Measurements from ENCODE around the gene THEM4. TPM values are rescaled to one million over a fixed set of nuclear protein-coding genes. Genes with fewer than 3 reads are reported as not detected.
"Not testable (repeated sequence)": the region's sequence is repeated elsewhere in the genome, so short reads cannot be mapped to it uniquely, and the experiment has no call there.

Gene THEM4
- total RNA-seq, 2 donors from 2014 or later: 14.7 to 17.6 TPM

DNA sequence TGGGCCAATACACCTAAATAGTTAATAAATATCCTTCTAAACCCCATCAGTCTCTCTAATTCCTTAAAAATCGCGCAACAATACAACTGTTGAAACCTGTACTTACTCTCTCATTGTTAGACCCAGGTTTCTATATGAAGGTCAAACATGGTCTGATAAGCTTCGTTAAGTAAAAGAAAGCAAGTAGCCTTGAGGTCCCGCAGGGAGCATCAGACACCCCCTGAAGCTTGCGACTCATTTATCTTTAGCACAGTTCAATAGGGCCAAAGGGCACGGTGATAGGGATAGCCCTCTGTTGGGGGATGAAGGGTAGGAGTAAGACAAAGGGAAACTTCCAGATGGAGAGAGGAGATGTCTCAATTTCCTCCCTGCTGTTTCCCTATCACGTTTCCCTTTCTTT is 27.3 kb upstream of the THEM4 start:
- no peak for DNase-seq
- ATAC-seq: no peak
- intact Hi-C loops (cut with DNase I): no loop called here

DNA sequence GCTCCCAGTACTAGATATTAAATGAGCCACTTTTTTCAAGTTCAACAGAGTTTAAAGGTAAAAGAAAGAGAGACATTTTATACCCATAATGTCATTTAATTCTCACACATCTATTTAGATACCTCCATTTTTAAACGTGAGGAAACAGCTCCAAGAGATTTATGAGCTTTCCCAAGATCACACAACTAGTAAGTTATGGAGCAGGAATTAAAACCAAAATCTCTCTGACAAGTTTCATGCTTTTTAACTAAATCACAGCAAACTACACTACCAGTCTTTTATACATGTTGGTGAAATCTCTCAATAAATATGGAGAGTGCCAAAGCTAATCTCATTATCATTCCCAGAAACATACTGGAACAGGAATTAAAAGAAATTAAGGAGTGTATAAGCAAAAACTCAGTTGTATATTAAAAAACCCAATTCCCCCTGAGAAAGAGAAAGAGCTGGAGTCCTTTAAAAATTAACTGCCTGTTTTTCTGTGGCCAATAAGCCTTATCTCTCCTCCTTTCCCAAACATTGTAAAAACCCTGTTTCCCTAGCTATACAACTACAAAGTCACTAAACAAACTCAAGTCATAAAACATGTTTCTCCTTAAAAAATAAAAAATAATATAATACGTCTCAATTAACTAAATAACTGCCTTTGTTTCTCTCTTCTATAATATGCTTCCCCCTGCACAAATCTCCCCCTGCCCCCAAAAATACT is 26.7 kb upstream of the THEM4 start:
- intact Hi-C loops (cut with DNase I): loop anchor here in 1 of 2 donors (2.0 kb wide), 1 partner anchor 61 kb away; no protein-coding TSS in a partner anchor
- no peak for ATAC-seq

DNA sequence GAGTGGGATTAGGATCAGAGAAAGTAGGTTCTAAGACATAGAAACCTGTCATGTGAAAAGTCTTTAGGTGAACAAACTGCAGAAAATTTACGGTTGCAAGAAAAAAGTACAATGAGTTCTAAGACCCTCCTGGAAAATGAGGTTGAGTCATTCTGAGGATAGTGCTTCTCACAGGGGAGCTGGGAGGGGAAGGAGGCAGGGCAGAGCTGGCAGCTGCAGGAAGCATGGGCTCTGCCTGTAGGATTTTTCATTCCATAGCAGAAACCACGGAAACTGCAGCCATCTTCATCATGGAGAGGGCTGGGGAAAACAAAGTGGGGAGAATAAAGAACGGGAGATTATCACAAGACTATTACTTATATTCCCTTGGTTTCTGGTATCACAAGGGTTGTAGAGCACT is 25.8 kb upstream of the THEM4 start:
- peak in 1 of 2 donors; percentile 46 for ATAC-seq
- intact Hi-C loops (cut with DNase I): loop anchor here in 1 of 2 donors (2.0 kb wide), 1 partner anchor 62 kb away; no protein-coding TSS in a partner anchor
- DNase-seq: no peak

More for the DNA sequence above, 26.7 kb upstream of the THEM4 start:
- DNase-seq: no peak

DNA sequence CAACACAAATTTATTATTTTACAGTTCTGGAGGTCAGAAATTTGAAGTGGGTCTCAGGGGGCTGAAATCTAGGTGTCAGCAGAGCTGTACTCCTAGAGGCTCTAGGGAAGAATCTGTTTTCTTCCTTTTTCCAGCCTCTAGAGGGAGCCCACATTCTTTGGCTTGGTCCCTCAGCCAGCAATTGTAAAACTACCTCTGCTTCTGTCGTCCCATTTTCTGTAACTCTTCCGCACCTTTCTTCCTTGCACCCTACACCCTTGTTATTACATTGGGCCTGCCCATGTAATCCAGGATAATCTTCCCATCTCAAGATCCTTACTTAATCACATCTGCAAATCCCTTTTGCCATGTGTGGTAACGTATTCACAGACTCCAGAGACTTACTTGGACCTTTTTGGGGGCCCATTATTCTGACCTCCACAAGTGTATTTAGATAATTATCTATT is 24.8 kb upstream of the THEM4 start:
- intact Hi-C loops (cut with DNase I): loop anchor here (2.0 to 5.0 kb wide), 2 partner anchors 63 kb away; no protein-coding TSS in a partner anchor
- ATAC-seq (peak; percentile 85 to 95), DNase-seq (no peak)

DNA sequence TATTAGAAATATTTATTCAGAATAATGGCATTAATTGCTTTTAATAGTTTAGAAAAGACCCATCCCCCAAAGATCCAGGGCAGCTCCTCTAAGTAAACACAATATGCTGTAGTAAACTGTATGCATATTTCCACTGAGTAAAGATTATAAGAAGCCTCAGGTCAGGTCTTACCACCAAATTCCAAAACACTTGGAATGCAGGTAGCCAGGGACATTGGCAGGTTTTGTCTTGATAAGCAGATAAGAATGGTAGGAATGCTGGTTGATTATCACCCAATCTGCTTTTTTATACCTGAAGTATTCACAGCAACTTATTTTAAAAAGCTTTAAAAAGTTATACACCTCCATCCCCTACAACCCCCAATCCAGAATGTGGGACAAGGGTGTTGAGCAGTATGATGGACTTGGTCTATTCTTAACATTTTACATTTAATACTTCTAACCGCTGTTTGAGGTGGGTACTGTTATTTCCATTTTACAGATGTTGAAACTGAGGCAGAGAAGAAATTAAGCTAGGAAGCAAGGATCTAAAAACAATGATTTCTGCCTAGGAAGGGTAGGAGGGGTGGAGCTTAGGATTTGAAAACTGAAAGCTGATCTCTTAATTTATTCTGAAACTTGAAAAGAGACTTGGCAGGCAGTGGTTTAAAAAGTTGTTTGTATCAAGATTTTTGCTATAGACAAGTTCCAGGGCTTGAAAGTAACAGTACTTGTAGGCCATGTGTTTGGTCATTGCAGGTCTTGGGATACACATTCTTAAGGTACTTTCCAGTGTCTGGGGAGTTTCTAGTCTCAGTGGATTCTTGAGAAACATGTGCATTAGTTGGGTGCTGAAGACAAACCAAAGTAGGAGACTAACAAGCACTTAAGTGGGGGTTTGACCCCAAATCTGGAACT is 15.6 kb upstream of the THEM4 start:
- DNase-seq (no peak), ATAC-seq (no peak)
- intact Hi-C loops (cut with DNase I): no loop called here

DNA sequence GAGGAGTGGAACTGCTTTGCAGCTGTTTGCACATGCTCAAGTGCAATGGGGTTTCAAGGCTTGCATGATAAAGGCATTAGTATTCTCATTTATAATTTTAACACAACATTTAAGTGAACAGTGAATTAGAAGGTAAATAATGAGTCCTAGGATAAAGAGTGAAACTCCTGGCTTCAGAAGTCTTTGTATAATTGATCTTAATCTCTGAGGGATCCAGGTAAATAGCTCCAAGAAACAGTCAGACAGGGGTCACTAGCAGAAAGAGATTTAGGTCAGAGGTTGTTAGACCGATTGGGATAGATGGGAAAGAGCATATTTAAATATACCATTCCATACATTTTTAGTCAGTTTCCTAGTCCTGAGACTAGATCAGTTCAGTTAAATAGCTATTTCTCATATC is 14.1 kb upstream of the THEM4 start:
- intact Hi-C loops (cut with DNase I): no loop called here

DNA sequence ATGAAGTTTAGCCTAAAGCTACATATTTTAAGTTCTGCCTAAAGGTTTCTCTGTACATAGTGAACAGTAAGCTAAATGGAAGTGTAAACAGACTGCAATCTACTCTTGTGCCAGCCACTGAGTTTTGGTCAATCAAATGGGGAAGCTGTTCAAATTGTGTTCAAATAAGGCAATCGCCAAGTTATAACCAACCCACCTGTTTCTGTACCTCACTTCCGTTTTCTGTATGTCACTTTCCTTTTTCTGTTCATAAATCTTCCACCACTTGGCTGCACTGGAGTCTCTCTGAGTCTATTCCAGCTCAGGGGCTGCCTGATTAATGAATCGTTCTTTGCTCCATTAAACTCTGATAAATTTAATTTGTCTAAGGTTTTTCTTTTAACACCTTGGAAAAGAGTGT is 10.8 kb upstream of the THEM4 start:
- ATAC-seq (no peak), DNase-seq (no peak)
- intact Hi-C loops (cut with DNase I): no loop called here

More for the DNA sequence above, 14.1 kb upstream of the THEM4 start:
- DNase-seq (no peak), ATAC-seq (no peak)

DNA sequence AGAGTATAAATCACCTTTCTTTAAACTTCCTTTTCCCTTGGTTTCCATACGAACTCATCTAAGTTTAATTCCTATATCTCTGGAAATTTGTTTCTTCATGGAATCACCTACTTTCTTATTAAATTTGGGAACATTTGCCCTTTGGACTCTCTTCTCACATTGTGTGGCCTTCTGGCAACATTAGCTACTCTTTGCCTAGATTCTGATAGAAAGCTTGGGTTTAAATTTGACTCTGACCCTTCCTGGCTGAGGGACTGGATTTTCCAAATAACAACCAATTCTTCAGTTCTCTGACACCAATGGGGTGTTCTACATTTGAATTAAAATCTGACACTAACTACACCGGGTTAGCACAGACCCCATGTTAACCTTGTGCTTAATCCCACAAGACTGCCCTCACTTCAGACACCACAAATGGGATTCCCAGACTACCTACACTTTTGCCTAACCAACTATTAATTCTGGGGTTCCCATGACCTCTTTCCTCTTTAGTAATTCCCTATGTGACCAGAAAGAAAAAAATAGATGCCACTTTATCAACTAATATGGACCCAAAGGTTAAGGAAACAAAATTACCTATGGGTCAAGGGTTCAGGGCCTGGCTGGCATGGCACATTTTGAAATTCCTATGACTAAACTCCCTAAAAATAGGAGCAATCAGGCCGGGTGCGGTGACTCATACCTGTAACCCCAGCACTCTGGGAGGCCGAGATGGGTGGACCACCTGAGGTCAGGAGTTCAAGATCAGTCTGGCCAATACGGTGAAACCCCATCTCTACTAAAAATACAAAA is 9.7 kb upstream of the THEM4 start:
- DNase-seq: no peak
- no peak for ATAC-seq
- intact Hi-C loops (cut with DNase I): no loop called here

DNA sequence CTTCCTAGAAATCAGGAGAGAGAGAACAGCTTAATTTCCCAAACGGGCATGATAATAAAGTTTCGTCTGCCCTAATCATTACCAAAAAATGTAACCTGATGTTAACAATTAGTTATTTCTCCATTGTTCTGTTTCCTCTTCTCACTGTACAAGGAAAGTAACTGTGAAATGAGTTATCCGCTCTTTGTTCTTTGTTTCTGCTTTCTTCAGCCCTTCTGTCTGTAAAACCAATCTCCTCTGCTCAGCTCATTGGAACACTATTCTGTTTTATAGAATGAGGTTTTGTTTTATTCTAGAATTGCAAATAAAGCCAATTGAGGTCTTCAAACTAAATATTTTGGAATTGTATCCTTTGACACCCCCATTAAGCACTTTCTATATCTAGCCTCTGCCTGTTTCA is 8.8 kb upstream of the THEM4 start:
- ATAC-seq: no peak
- intact Hi-C loops (cut with DNase I): no loop called here

DNA sequence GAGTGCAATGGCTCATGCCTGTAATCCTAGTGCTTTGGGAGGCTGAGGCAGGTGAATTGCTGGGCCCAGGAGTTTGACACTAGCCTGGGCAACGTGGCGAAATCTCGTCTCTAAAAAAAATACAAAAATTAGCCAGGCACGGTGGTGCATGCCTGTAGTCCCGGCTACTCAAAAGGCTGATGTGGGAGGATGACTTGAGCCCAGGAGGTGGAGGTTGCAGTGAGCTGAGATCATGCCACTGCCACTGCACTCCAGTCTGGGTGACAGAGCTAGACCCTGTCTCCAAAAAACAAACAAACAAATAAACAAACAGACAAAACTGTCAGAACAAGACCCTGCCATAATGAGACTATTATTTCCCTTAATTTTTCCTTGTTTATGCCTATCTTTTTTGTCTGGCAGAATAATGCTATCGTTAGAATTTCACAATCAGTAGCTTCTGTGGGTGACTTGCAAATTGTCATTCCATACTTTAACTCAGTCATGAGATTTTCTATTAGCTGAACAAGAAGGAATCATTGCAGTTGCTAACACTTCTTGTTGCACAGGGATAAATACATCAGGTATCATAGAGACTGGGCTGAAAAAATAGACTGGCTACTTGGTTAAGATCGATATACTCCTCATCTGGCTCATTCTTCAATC is 7.5 kb upstream of the THEM4 start:
- DNase-seq (no peak), ATAC-seq (no peak)
- intact Hi-C loops (cut with DNase I): no loop called here

More for the DNA sequence above, 8.8 kb upstream of the THEM4 start:
- no peak for DNase-seq

DNA sequence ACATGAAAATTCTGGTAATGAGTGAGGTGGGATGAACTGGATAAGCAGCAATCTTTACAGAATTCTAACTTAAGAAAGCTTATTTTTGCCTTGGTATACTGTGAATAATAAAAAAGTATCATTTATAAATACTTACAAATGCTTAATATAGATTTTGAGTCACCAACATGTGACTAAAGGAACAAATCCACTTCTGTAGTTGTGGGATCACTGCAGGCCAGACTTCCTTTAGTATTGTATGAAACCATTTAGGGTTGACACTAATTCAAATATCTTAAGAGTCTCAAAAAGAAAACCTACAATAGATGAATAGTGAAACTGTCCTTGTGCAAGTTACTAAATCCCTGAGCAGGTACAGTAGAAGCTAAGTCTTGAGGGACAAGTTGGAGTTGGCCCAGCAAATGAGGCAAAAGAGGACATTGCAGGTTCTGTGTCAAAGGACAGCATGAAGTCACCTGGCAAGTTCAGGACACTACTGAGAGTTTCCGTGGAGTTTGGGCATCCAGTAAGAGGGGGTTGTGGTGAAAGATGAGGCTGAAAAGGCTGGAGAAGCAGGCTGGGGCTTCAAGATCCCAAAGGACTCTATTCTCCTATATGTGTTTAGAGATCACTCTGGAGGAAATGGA is 5.9 kb upstream of the THEM4 start:
- no peak for ATAC-seq

DNA sequence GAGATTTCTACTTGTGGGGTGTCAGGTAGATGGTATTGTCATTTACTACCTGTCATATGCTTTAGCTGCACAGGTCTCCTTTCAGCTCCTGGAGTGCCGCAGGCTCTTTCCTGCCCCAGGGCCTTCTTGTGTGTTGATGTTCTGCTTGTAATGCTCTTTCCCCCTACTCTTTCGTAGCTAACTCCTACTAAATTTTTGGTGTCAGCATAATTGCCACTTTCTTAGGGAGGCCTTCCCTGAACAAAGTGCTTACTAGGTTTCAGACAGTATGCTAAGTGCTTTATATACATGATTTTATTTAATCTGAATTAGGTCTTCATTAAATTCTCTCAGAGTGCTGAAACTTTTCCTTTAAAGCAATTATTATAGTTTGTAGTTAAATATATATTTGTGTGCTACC is 4.8 kb upstream of the THEM4 start:
- no peak for ATAC-seq
- no peak for DNase-seq

More for the DNA sequence above, 5.9 kb upstream of the THEM4 start:
- no peak for DNase-seq
- intact Hi-C loops (cut with DNase I): no loop called here

DNA sequence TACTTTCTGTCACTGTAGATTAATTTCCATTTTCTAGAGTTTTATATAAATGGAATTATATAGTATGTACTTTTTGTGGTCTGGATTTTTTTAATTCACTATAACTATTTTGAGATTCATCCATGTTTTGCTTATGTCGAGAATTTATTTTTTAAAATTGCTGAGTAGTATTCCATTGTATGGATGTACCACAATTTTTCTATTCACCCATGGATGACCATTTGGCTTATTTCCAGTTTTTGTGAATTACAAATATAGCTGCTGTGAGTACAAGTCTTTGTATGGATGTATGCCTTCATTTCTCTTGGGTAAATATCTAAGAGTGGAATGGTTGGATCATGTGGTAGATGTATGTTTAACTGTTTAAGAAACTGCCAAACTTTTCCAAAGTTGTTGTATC is 3.7 kb upstream of the THEM4 start:
- intact Hi-C loops (cut with DNase I): no loop called here
- no peak for DNase-seq
- no peak for ATAC-seq

More for the DNA sequence above, 4.8 kb upstream of the THEM4 start:
- intact Hi-C loops (cut with DNase I): no loop called here

DNA sequence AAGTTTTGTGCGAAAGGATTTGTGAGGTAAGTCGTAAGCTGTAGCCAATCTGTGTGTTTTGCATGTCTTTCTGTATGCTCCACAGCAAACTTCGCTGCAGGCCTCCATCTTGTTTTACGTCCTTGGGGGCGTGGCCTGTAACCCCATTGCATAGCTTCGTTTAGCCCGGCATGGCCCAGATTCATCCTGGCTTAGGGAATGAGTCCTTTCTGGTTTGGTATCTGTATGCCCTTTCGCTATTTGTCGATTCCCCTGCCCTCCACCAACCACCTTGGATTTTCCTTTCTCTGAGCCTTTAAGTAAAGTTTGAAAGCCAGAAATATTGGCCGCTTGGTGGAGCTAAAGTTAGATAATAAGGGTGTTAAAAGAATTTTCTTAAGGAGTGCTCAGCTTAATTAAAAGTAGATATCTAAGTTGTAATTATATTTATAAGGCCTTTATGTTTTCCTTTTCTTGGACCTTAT is 1.1 kb downstream of the THEM4 start:
- DNase-seq: no peak
- ATAC-seq: no peak
- intact Hi-C loops (cut with DNase I): no loop called here

DNA sequence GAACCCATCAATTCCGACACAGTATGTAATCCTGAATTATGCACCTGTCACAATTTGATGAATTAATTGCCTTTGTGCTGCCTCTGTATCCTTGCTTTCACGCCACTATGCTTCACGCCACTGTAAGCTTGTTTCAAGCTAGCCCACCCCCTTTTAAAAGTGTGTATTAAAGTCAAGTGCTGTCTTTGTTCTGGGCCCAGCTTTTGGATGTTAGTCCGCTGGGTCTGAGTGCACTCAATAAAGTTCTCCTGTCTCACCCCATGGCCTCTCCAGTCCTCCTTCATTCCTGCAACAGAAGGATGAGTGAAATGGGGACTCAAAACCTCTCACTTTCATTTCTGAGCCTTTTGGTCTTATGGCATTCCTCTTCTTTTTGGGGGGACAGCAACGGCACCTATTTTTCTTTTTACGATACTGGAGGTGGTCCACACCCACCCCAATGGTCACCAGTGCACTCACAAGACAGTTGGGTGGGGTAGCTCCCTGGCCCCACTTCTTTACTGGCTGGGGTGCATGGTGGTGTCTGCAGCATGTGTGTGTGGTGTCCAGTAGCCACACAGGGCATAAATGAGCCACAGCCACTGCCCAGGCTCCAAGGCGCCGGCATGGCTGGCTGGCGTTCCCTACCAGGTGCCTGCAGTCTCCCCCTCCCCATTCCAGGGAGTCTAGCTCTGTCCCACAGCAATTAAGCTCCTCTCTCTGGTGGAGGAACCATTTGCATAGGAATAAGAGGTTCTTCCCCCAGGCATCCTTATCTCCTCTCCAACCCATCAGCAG is 1.8 kb downstream of the THEM4 start:
- DNase-seq (no peak), ATAC-seq (no peak)
- intact Hi-C loops (cut with DNase I): no loop called here

DNA sequence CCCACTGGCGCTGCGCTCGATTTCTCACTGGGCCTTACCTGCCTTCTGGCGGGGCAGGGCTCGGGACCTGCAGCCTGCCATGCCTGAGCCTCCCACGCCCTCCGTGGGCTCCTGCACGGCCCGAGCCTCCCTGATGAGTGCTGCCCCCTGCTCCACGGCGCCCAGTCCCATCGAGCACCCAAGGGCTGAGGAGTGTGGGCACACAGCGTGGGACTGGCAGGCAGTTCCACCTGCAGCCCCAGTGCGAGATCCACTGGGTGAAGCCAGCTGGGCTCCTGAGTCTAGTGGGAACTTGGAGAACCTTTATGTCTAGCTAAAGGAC is 3.0 kb downstream of the THEM4 start:
- intact Hi-C loops (cut with DNase I); ATAC-seq; DNase-seq: not testable (repeated sequence)

DNA sequence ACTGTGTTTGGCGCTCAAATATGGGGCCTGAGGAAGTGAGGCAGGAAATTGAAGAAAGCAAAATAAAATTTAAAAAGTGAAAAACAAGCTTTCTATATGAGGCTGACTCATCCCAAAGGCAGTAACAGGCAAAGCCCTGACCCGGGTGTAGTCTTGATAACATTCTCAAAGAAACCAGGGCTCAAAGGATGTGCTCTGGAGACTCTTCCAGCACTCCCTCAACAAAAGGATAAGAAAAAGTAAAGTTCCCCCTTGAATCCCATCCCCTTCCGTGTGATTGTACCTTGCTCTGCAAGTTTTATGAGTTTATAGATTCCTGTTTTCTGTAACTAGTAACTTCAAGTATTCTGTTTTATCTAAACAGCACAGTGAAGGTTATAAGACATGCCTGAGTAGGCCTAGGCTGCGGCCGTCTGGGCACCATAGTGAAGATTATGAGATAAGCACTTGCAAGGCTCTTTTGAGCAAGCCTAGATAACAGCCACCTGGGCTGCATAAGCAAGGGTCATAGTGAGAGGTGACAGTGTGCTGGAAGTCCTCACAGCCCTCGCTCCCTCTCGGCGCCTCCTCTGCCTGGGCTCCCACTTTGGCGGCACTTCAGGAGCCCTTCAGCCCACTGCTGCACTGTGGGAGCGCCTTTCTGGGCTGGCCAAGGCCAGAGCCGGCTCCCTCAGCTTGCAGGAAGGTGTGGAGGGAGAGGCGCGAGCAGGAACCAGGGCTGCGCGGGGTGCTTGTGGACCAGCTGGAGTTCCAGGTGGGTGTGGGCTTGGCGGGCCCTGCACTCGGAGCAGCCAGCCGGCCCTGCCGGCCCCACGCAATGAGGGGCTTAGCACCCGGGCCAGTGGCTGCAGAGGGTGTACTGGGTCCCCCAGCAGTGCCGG is 3.6 kb downstream of the THEM4 start:
- DNase-seq; intact Hi-C loops (cut with DNase I); ATAC-seq: not testable (repeated sequence)
